HCT116 (cell line): ENCODE measurements around the gene PLP1.

Source experiments
- CEBPB ChIP-seq: IDR thresholded peaks from 2 replicates; pipeline ENCODE4 v1.6.1; 2012; ENCODE audit warnings: low read depth
- CTCF ChIP-seq, 3 experiments: fragments of 200-600 bp in 1 of 3; sonication (generic) in 1 of 3; IDR thresholded peaks in 2 of 3; conservative IDR thresholded peaks in 1 of 3; 2 replicates each; pipeline ENCODE4 v1.5.1; 2012 to 2017; ENCODE audit warnings: low read depth in 2 of 3, low read length in 2 of 3, antibody characterized with exemption in 1 of 3, borderline replicate concordance in 1 of 3, control low read depth in 1 of 3, mild to moderate bottlenecking in 1 of 3, mixed read lengths in 1 of 3, mixed run types in 1 of 3, moderate library complexity in 1 of 3; ENCODE audit not compliant: insufficient read depth in 1 of 3
- EZH2 ChIP-seq: fragments of 200-600 bp; sonication (generic); IDR thresholded peaks from 2 replicates; pipeline ENCODE4 v1.6.1; 2017; ENCODE audit warnings: antibody characterized with exemption, mixed run types
- EZH2phosphoT487 ChIP-seq: fragments of 200-600 bp; IDR thresholded peaks from 2 replicates; pipeline ENCODE4 v1.6.1; 2018; ENCODE audit warnings: antibody characterized with exemption, borderline replicate concordance
- POLR2A ChIP-seq: IDR thresholded peaks from 2 replicates; pipeline ENCODE4 v1.7.0; 2011; ENCODE audit warnings: borderline replicate concordance; ENCODE audit not compliant: insufficient read depth, insufficient read length; ENCODE audit errors: extremely low read depth
- POLR2AphosphoS5 ChIP-seq: IDR thresholded peaks from 2 replicates; pipeline ENCODE4 v1.6.1; 2011; ENCODE audit warnings: mild to moderate bottlenecking, low read depth, low read length, moderate library complexity
- RAD21 ChIP-seq: IDR thresholded peaks from 2 replicates; pipeline ENCODE4 v1.6.1; 2012; ENCODE audit warnings: low read depth, mild to moderate bottlenecking
- SRF ChIP-seq: IDR thresholded peaks from 2 replicates; pipeline ENCODE4 v1.6.1; 2012; ENCODE audit warnings: low read depth

- no peak for TF ChIP-seq EZH2phosphoT487
- no peak for TF ChIP-seq RAD21
- no peak for TF ChIP-seq POLR2A
- TF ChIP-seq POLR2AphosphoS5, result no peak
- TF ChIP-seq CTCF (IDR thresholded peaks at IDR 0.05 in 2 of 3, conservative IDR thresholded peaks at IDR 0.05 in 1 of 3; ENCODE audit: borderline replicate concordance in 1 of 3, insufficient read depth in 1 of 3, low read depth in 2 of 3, low read length in 2 of 3), result no peak
- TF ChIP-seq SRF, result no peak
- no peak for TF ChIP-seq EZH2
- no peak for TF ChIP-seq CEBPB
These were observed 21.1 kb downstream of the PLP1 start for GRCh38 chrX:103797691-103798090.
